ENCODE measurements around the gene SREBF1.

SREBF1 gene

DNA sequence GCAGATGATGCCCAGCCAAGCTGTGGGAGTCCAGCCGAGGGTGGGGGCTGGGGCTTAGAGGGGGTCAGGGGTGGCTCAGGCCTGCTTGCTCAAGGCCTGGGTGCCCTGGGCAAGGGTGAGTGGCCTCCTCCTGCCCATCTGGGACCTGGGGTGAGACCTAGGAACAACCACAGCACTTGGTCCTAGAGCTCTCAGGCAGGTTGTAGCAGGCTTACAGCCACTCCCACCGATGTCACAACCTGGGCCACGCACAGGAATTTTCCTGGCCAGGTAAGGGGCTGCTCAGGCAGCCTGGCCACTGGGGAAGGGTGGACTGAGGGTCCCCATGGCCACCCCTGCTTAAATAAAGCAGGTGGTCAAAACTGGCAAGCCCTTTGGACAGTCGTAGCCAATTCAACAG is 6.3 kb upstream of the SREBF1 start:
- H3K36me3 ChIP-seq (replicated peaks in 1 of 2; ENCODE audit: control insufficient read depth in 2 of 2, insufficient read depth in 2 of 2, low read length in 2 of 2), result no peaks in the 10 kb centered on the region
- H3K9me3 ChIP-seq (replicated peaks in 1 of 2; ENCODE audit: control insufficient read depth in 2 of 2, insufficient read depth in 1 of 2, low read depth in 1 of 2, low read length in 2 of 2), result no peaks in the 10 kb centered on the region
- H3K4me2 ChIP-seq (ENCODE audit: insufficient read depth, low read length, poor library complexity, severe bottlenecking), result no peak overlapping the region
- H4K8ac ChIP-seq (ENCODE audit: low read depth, low read length), result no peak overlapping the region
- no peak overlapping the region for H2BK12ac ChIP-seq (ENCODE audit: low read length)
- H3K4me1 ChIP-seq (ENCODE audit: control insufficient read depth in 2 of 2, insufficient read depth in 1 of 2, low read depth in 1 of 2, low read length in 2 of 2), result peaks cover 16 to 32% of the 10 kb centered on the region in 2 donors
- H3K4me3 ChIP-seq (ENCODE audit: low read length in 2 of 2), result no peak overlapping the region
- H3K9ac ChIP-seq (ENCODE audit: low read depth, low read length, poor library complexity), result no peak overlapping the region
- H4K91ac ChIP-seq (ENCODE audit: low read depth, low read length, poor library complexity), result no peak overlapping the region
- no CpG with 5 or more reads among the region's 4 CpGs for WGBS, 2 donors (ENCODE audit: extremely low coverage in 2 of 2, insufficient read length in 2 of 2, insufficient replicate concordance in 1 of 2)
- H2BK15ac ChIP-seq (ENCODE audit: low read length), result no peak overlapping the region
- H3K79me1 ChIP-seq (ENCODE audit: low read depth, low read length), result no peaks in the 10 kb centered on the region
- peaks cover 0 to 3% (median 0%) of the 10 kb centered on the region in 3 experiments for H3K27me3 ChIP-seq (ENCODE audit: control insufficient read depth in 3 of 3, insufficient read depth in 3 of 3, low read depth in 1 of 3, low read length in 3 of 3)
- H2BK5ac ChIP-seq (ENCODE audit: low read length), result no peak overlapping the region
- no peak overlapping the region for H3K14ac ChIP-seq (ENCODE audit: low read length)
- H2AFZ ChIP-seq (ENCODE audit: low read length), result no peak overlapping the region
- H3K23ac ChIP-seq (ENCODE audit: low read depth, low read length, poor library complexity), result no peak overlapping the region
- peak overlapping the region; percentile 88 for H2AK5ac ChIP-seq (ENCODE audit: low read depth, low read length)
- peak overlapping the region; percentile 69 for H3K18ac ChIP-seq (ENCODE audit: low read length)
- no peak for DNase-seq (ENCODE audit: low spot score)
- no peak overlapping the region for H3K27ac ChIP-seq (replicated peaks; ENCODE audit: low read length)
- no peak overlapping the region for H3K4ac ChIP-seq (ENCODE audit: low read length)
- H2BK120ac ChIP-seq (ENCODE audit: low read depth, low read length), result peak overlapping the region; percentile 76

DNA sequence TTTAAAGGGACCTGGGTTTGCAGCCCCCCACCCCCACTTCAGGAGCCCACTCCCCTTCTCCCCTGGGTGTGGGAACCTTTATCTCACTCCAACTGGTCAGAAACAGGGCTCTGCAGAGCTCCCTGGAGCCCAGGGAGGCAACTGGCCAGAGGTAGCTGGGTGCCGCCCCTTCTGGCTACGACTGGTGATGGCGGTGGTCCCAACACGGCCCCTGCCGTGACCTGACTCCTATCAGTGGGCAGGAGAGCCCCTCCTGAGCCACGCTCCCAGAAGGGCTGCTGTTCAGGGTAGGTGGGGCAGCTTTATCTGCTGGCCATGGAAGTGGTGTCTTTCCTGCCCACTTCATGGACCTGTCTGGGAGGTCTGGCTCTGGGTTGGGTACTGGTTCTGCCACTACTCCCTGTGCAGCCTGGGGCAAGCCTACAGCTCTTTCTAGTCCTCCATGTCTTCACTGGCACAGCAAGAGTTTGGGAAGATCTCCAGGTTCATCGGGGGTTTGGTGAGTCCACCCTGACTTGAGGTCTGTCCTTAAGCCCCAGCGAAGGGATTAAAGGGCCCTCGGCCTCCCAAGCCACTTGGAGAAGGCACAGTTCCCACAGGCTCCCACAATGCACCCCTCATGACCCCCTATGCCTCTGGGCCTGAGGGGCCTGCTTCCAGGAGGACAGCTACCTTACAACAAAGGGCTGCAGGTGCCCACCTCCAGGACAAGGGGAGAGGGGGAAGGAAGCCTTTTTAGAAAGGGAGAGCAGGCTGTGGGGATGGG is 5.5 kb upstream of the SREBF1 start:
- H3K36me3 ChIP-seq (replicated peaks in 1 of 2; ENCODE audit: control insufficient read depth in 2 of 2, insufficient read depth in 2 of 2, low read length in 2 of 2), result no peaks in the 10 kb centered on the region
- H3K27ac ChIP-seq (replicated peaks; ENCODE audit: low read length), result no peak overlapping the region
- no peak overlapping the region for H2AFZ ChIP-seq (ENCODE audit: low read length)
- no peak overlapping the region for H3K14ac ChIP-seq (ENCODE audit: low read length)
- H3K4ac ChIP-seq (ENCODE audit: low read length), result peak overlapping the region; percentile 28
- peak overlapping the region; percentile 18 for H2BK15ac ChIP-seq (ENCODE audit: low read length)
- WGBS, 2 donors (ENCODE audit: extremely low coverage in 2 of 2, insufficient read length in 2 of 2, insufficient replicate concordance in 1 of 2), result no CpG with 5 or more reads among the region's 9 CpGs
- no peak overlapping the region for H3K9ac ChIP-seq (ENCODE audit: low read depth, low read length, poor library complexity)
- peaks cover 23 to 34% of the 10 kb centered on the region in 2 donors for H3K4me1 ChIP-seq (ENCODE audit: control insufficient read depth in 2 of 2, insufficient read depth in 1 of 2, low read depth in 1 of 2, low read length in 2 of 2)
- H2BK120ac ChIP-seq (ENCODE audit: low read depth, low read length), result peak overlapping the region; percentile 13
- peak overlapping the region; percentile 91 for H3K18ac ChIP-seq (ENCODE audit: low read length)
- peak overlapping the region; percentile 98 for H2AK5ac ChIP-seq (ENCODE audit: low read depth, low read length)
- H3K9me3 ChIP-seq (replicated peaks in 1 of 2; ENCODE audit: control insufficient read depth in 2 of 2, insufficient read depth in 1 of 2, low read depth in 1 of 2, low read length in 2 of 2), result no peaks in the 10 kb centered on the region
- H3K23ac ChIP-seq (ENCODE audit: low read depth, low read length, poor library complexity), result no peak overlapping the region
- H3K79me1 ChIP-seq (ENCODE audit: low read depth, low read length), result no peaks in the 10 kb centered on the region
- H2BK12ac ChIP-seq (ENCODE audit: low read length), result peak overlapping the region; percentile 97
- no peak for DNase-seq (ENCODE audit: low spot score)
- no peak overlapping the region for H3K4me3 ChIP-seq (ENCODE audit: low read length in 2 of 2)
- no peak overlapping the region for H4K8ac ChIP-seq (ENCODE audit: low read depth, low read length)
- peak overlapping the region; percentile 84 for H2BK5ac ChIP-seq (ENCODE audit: low read length)
- H3K27me3 ChIP-seq (ENCODE audit: control insufficient read depth in 3 of 3, insufficient read depth in 3 of 3, low read depth in 1 of 3, low read length in 3 of 3), result peaks cover 0 to 3% (median 0%) of the 10 kb centered on the region in 3 experiments
- peak overlapping the region; percentile 99 for H4K91ac ChIP-seq (ENCODE audit: low read depth, low read length, poor library complexity)
- H3K4me2 ChIP-seq (ENCODE audit: insufficient read depth, low read length, poor library complexity, severe bottlenecking), result no peak overlapping the region

DNA sequence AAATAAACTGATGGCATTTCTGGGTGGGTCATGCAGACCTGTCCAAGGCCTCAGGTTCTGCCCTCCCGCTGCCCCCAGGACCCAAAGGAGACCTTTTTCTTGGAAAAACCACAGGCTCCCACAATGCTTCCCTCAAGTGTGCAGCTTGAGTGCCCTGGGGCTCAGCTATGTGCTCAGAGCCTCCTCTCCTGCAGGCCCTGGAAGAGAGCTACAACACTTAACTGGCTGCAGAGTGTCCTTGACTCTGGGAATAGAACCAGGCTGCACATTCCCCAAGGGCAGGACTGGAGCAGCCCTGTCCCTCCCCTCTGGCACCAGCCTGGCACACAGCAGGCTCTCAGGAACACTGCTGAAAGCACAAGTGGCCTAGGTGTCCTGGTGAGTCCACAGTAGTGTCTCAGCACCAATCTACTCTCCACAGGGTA is 4.8 kb upstream of the SREBF1 start:
- Histone ChIP-seq H4K8ac (ENCODE audit: low read depth, low read length) (no peak overlapping the region), H2BK5ac (ENCODE audit: low read length) (peak overlapping the region; percentile 84), H3K4me2 (ENCODE audit: insufficient read depth, low read length, poor library complexity, severe bottlenecking) (no peak overlapping the region), H2BK120ac (ENCODE audit: low read depth, low read length) (peak overlapping the region; percentile 13), H2AK5ac (ENCODE audit: low read depth, low read length) (peak overlapping the region; percentile 98), H3K23ac (ENCODE audit: low read depth, low read length, poor library complexity) (no peak overlapping the region), H2BK15ac (ENCODE audit: low read length) (peak overlapping the region; percentile 28), H2BK12ac (ENCODE audit: low read length) (peak overlapping the region; percentile 2), H3K36me3 (replicated peaks in 1 of 2; ENCODE audit: control insufficient read depth in 2 of 2, insufficient read depth in 2 of 2, low read length in 2 of 2) (no peaks in the 10 kb centered on the region), H3K14ac (ENCODE audit: low read length) (no peak overlapping the region), H3K18ac (ENCODE audit: low read length) (peak overlapping the region; percentile 91), H4K91ac (ENCODE audit: low read depth, low read length, poor library complexity) (peak overlapping the region; percentile 99), H3K9ac (ENCODE audit: low read depth, low read length, poor library complexity) (no peak overlapping the region), H2AFZ (ENCODE audit: low read length) (peak overlapping the region; percentile 5), H3K4me3 (ENCODE audit: low read length in 2 of 2) (no peak overlapping the region), H3K9me3 (replicated peaks in 1 of 2; ENCODE audit: control insufficient read depth in 2 of 2, insufficient read depth in 1 of 2, low read depth in 1 of 2, low read length in 2 of 2) (no peaks in the 10 kb centered on the region), H3K27me3 (ENCODE audit: control insufficient read depth in 3 of 3, insufficient read depth in 3 of 3, low read depth in 1 of 3, low read length in 3 of 3) (peaks cover 0 to 3% (median 0%) of the 10 kb centered on the region in 3 experiments), H3K4ac (ENCODE audit: low read length) (peak overlapping the region; percentile 1), H3K79me1 (ENCODE audit: low read depth, low read length) (no peaks in the 10 kb centered on the region), H3K27ac (replicated peaks; ENCODE audit: low read length) (no peak overlapping the region), H3K4me1 (ENCODE audit: control insufficient read depth in 2 of 2, insufficient read depth in 1 of 2, low read depth in 1 of 2, low read length in 2 of 2) (peaks cover 25 to 35% of the 10 kb centered on the region in 2 donors)
- no CpG with 5 or more reads among the region's 1 CpG for WGBS, 2 donors (ENCODE audit: extremely low coverage in 2 of 2, insufficient read length in 2 of 2, insufficient replicate concordance in 1 of 2)
- DNase-seq (ENCODE audit: low spot score), result no peak

DNA sequence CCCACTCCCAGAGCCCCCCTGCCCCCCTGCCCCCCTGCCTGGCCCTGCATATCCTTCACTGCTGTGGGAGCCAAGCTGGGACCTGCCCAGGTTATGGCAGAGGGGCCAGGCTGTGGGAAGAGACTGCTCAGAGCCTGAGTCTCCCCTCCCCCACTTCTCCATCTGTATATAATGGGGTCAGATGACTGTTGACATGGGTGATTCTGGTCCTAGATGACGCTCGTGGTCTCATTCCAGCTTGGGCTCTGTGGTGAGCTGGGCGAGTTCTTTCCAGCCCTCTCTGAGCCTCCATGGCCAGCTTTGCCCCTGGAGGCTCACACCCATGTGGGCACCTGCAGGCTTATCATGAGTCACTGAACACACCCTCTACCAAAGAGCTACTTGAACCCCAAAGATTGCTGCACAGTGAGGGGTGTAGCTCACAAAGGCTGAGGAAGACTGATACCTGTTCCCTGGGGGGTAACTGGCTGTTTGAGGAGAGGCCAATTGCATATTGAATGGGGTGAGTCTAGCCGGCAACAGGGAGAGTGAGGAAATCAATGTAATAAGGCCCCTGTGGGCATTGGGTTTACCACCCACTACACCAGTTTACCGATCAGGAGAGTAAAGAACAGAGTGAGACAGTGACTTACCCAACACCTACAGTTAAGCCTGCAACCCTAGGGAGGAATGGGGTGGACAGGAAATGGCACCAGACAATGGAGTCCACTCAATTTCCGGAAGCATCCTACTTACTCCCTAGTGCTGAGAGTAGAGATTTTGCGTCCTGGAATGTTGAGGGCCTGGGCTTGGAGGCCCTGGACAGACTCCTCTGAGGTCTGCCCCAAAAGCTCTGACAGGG is 4.2 kb upstream of the SREBF1 start:
- no peak overlapping the region for H3K4me3 ChIP-seq (ENCODE audit: low read length in 2 of 2)
- DNase-seq (ENCODE audit: low spot score), result no peak

More for the DNA sequence above, 4.2 kb upstream of the SREBF1 start:
- Histone ChIP-seq H3K79me1 (ENCODE audit: low read depth, low read length) (no peaks in the 10 kb centered on the region), H2AK5ac (ENCODE audit: low read depth, low read length) (peak overlapping the region; percentile 98), H3K18ac (ENCODE audit: low read length) (peak overlapping the region; percentile 49), H3K14ac (ENCODE audit: low read length) (no peak overlapping the region), H2BK5ac (ENCODE audit: low read length) (peak overlapping the region; percentile 84), H2BK15ac (ENCODE audit: low read length) (peak overlapping the region; percentile 81), H2AFZ (ENCODE audit: low read length) (peak overlapping the region; percentile 5), H3K23ac (ENCODE audit: low read depth, low read length, poor library complexity) (peak overlapping the region; percentile 82), H3K27ac (replicated peaks; ENCODE audit: low read length) (peak overlapping the region; percentile 84), H3K4me1 (ENCODE audit: control insufficient read depth in 2 of 2, insufficient read depth in 1 of 2, low read depth in 1 of 2, low read length in 2 of 2) (peaks cover 26 to 35% of the 10 kb centered on the region in 2 donors), H2BK12ac (ENCODE audit: low read length) (peak overlapping the region; percentile 35), H3K36me3 (replicated peaks in 1 of 2; ENCODE audit: control insufficient read depth in 2 of 2, insufficient read depth in 2 of 2, low read length in 2 of 2) (no peaks in the 10 kb centered on the region), H4K8ac (ENCODE audit: low read depth, low read length) (peak overlapping the region; percentile 94), H3K9ac (ENCODE audit: low read depth, low read length, poor library complexity) (no peak overlapping the region), H2BK120ac (ENCODE audit: low read depth, low read length) (peak overlapping the region; percentile 56), H3K4ac (ENCODE audit: low read length) (peak overlapping the region; percentile 99), H3K27me3 (ENCODE audit: control insufficient read depth in 3 of 3, insufficient read depth in 3 of 3, low read depth in 1 of 3, low read length in 3 of 3) (peaks cover 0 to 3% (median 0%) of the 10 kb centered on the region in 3 experiments), H4K91ac (ENCODE audit: low read depth, low read length, poor library complexity) (no peak overlapping the region), H3K4me2 (ENCODE audit: insufficient read depth, low read length, poor library complexity, severe bottlenecking) (peak overlapping the region; percentile 80), H3K9me3 (replicated peaks in 1 of 2; ENCODE audit: control insufficient read depth in 2 of 2, insufficient read depth in 1 of 2, low read depth in 1 of 2, low read length in 2 of 2) (no peaks in the 10 kb centered on the region)
- WGBS, 2 donors (ENCODE audit: extremely low coverage in 2 of 2, insufficient read length in 2 of 2, insufficient replicate concordance in 1 of 2), result no CpG with 5 or more reads among the region's 7 CpGs
